NCI-H2029 (cell line): ENCODE measurements around the gene TRIP10.

ENCODE experiments used
- DNase-seq: peaks from one replicate; lab custom pipeline; 2025; lab: John Stamatoyannopoulos, UW

The TRIP10 gene

DNA sequence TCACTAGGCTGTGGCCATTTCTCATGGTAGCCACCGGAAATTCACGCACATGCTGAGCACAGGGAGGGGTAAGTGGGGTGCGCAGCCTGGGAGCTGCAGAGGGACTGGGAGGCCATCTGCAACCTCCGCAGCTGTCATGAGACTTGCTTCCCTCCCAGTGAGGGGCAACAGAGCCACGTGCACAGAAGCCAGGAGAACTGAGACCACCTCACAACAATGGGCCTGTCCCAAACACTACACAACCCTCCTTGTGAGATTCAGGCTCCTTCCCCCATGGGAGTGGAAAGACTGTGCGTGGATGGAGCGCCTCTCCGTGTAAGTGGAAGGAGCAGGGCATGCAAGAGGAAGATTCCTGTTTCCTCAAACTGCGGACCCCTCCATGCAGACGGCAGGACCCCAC, 27.9 kb upstream of the TRIP10 start:
- DNase-seq, result no peak

GRCh38 chr19:6712231-6712630, 27.2 kb upstream of the TRIP10 start:
- no peak for DNase-seq

DNA sequence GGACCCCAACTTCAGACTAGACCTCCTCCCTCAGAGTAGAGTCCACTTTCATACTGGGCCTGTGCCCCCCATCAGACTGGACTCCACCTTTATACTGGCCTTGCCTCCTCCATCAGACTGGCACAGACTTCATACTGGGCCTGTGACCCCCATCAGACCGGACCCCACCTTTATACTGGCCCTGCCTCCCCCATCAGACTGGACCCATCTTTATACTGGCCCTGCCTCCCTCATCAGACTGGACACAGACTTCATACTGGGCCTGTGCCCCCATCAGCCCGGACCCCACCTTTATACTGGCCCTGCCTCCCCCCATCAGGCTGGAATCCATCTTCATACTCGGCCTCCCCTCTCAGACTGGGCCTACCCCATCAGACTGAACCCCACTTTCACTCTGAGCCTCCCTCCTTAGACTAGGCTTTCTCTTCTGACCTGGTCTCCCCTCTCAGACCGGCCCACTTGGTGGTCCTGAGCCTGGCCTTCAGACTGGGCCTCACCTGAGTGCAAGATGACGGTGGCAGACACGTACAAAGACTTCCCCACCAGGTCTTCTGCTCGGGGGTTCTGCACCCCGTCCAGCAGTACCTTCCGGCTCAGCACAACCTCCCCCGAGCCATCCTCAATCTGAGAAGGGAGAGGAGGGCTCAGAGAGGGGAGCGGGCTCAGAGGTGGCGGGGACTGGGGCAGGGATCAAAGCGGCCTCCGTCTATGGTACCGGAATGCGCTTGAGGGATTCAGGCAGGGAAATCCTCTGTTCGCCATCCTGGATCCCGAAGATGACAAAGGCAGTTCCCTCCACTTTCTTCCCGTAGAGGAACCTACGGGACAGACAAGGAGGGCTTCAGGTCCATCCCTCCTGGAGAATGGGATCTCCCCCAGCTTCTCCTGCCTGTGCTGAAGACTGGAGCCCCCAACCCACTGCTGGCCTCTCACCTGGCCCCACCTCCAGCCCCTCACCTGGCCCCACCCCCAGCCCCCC, 26.5 kb upstream of the TRIP10 start:
- DNase-seq, result no peak

- no peak for DNase-seq
Observed at GRCh38 chr19:6713773-6714692, 25.4 kb upstream of the TRIP10 start.

GRCh38 chr19:6714749-6715555, 24.5 kb upstream of the TRIP10 start:
- no peak for DNase-seq

GRCh38 chr19:6716610-6716970, 22.9 kb upstream of the TRIP10 start:
- DNase-seq, result no peak

DNA sequence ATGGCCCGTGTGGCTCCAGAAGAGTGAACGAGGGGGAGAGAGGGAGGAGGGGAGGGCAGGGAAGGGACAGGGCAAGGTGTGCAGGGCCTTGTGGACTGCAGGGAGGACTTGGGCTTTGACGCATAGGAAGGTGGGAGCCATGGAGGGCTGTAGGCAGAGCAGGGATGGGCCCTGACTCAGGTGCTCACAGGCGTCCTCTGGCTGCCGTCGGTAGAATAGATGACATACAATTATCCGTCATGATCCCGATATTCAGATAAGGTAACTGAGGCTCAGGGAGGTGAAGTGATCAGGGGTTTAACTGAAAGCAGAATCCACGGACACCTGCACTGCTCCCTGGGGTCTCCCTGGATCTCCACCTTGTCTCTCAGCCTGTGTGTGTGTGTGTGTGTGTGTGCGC, 22.4 kb upstream of the TRIP10 start:
- no peak for DNase-seq

DNA sequence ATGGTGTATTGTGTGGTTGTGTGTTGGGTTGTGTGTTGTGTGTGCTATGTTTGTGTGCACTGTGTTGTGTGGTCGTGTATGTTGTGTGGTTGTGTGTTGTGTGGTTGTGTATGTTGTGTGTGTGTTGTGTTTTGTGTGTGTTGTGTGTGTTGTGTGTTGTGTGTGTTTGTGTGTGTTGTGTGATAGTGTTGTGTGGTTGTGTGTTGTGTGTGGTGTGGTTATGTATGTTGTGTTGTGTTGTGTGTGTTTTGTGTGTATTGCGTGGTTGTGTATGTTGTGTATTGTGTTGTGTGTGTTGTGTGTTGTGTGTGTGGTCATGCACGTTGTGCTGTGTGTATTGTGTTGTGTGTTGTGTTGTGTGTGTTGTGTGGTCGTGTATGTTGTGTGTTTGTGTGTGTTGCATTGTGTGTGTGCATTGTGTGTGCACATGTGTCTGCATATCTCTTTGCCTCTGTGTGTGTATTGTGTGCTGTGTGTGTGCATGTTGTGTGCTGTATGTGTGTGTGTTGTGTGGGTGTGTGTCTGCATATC, 22.0 kb upstream of the TRIP10 start:
- no peak for DNase-seq

DNA sequence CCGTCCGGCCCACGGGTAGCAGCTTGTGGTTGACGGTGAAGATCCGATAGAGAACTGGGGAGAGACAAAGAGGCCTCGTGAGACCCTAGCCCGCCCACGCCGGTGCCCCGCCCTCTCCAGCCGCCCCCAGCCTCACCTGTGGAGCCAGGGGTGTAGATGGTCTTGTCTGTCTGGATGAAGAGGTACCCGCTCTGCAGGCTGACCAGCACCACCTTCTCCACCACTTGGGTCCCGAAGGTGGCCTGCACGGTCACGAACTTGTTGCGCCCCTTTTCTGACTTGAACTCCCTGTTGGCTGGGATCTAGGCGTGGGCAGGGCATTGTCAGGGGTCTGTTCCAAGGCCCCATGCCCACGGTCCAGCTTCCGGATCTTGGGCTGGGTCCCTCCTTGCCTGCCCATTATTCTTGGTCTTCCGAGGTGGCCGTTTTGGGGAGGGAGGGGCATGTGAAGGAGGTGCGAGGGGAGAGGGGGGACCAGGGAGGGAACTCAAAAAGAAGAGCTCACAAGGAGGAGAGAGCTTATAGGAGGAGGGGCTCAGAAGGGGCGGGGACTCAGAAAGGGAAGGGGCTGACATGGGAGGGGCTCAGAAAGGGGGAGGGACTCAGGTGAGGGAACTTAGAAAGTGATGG, 21.3 kb upstream of the TRIP10 start:
- DNase-seq, result no peak

DNA sequence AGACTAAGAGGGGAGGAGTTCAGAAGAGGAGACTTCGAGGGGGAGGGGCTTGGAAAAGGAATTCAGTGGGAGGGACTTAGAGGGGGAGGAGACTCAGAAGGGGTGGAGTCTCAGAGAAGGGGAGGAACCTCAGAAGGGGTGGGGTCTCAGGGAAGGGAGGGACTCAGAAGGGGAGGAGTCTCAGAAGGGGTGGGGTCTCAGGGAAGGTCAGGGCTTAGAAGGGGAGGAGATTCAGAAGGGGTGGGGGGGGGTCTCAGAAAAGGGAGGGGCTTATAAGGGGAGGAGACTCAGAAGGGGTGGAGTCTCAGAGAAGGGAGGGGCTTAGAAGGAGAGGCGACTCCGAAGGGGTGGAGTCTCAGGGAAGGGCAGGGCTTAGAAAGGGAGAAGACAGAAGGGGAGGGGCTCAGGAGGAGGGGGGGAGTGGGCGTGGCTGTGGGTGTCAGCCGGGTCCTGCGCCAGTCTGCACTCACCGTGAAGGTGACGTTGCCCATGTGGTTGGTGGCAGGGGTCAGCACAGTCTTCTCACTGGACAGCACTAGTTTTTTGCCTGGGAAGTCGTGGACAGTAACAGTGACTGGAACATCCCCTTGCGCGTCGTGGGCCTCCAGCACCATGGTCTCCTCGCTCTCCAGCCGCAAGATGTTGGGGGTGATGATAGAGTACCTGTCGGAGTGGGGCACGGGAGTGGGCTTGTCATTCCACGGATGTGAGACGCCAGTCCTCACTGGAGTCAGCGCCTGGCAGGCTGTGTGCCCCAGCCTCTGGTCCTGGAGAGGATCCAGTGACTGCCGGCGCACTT, 20.5 kb upstream of the TRIP10 start:
- no peak for DNase-seq

DNA sequence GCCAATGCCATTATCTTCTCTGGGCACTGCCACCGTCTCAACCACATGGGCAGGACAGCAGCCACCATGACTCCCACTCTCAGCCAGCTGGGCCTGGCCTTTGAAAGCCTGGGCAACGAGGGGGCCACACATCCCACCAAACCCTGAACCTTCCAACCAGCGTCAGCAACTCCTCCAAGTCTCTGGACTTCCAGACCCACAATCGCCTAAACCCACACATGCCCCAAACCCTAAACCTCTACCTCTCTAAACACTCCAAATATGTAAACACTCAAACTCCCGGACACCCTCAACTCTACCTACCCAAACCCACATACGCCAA, 20.0 kb upstream of the TRIP10 start:
- no peak for DNase-seq

GRCh38 chr19:6719992-6720368, 19.5 kb upstream of the TRIP10 start:
- DNase-seq, result no peak

- DNase-seq, result no peak
Observed at GRCh38 chr19:6720369-6721137, 18.9 kb upstream of the TRIP10 start, which contains the start of gene C3. C3 (minus strand) TSS chr19:6720650; CDS start chr19:6720589, 61 bp downstream.

GRCh38 chr19:6721138-6721474, 18.4 kb upstream of the TRIP10 start:
- DNase-seq, result no peak

- no peak for DNase-seq
Observed at GRCh38 chr19:6721773-6722172, 17.7 kb upstream of the TRIP10 start.

GRCh38 chr19:6723108-6723618, 16.3 kb upstream of the TRIP10 start:
- DNase-seq, result no peak

DNA sequence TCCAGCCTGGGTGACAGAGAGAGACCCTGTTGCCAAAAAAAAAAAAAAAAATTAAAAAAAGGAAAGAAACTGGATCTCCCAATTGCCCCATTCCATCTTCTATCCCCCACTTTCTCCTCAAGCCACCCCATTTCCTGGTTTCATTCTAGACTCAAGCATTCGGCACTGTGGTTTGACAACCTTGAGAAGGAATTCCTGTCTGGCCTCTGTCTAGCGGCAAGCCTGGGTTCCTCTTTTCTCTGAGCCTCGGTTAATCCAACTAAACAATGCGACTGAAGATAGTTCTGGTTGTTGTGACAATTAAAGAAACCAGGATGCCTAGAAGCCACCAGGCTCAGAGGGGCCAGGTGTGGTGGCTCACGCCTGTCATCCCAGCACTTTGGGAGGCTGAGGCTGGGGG, 15.7 kb upstream of the TRIP10 start:
- no peak for DNase-seq

GRCh38 chr19:6724631-6725492, 14.6 kb upstream of the TRIP10 start:
- no peak for DNase-seq
